ENCODE results near the gene SKA3.
"Not testable (repeated sequence)": the region's sequence is repeated elsewhere in the genome, so short reads cannot be mapped to it uniquely, and the experiment has no call there.

SKA3 gene

GRCh38 chr13:21142766-21143165, 33.6 kb downstream of the SKA3 start:
- Mint-ChIP-seq H3K9me3 (no peaks in the 10 kb centered on the region), H3K4me1 (peaks cover 53% of the 10 kb centered on the region), H3K27me3 (peaks cover 3% of the 10 kb centered on the region), H3K4me3 (peak overlapping the region; percentile 48), H3K27ac (peak overlapping the region; percentile 70), H3K36me3 (ENCODE audit: low read depth) (peaks cover 52% of the 10 kb centered on the region)
- ATAC-seq (no peak), DNase-seq (no peak)

DNA sequence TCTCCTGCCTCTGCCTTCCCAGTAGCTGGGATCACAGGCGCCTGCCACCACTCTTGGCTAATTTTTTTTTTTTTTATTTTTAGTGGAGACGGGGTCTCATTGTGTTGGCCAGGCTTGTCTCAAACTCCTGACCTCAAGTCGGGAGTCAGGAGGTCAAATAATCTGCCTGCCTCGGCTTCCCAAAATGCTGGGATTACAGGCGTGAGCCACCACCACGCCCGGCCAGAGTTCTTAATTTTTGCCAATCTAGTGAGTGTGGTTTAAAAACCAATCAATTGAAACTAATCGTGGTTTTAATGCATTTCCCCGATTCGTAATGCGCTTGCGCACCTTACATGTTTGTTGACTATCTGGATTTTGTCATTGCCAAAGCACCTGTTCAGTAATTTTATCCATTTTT, 37.0 kb downstream of the SKA3 start:
- no peak for ATAC-seq
- Mint-ChIP-seq H3K36me3 (ENCODE audit: low read depth) (peaks cover 30% of the 10 kb centered on the region), H3K4me1 (peaks cover 41% of the 10 kb centered on the region), H3K4me3 (peak overlapping the region; percentile 99), H3K9me3 (no peaks in the 10 kb centered on the region), H3K27me3 (peaks cover 10% of the 10 kb centered on the region), H3K27ac (peak overlapping the region; percentile 99)
- DNase-seq = no peak

- Mint-ChIP-seq H3K36me3 (ENCODE audit: low read depth) (peaks cover 26% of the 10 kb centered on the region), H3K27ac (peak overlapping the region; percentile 54), H3K9me3 (no peaks in the 10 kb centered on the region), H3K27me3 (peaks cover 12% of the 10 kb centered on the region), H3K4me1 (peaks cover 35% of the 10 kb centered on the region), H3K4me3 (peak overlapping the region; percentile 52)
- ATAC-seq (no peak), DNase-seq (no peak)
Measured at GRCh38 chr13:21138561-21138960, 37.8 kb downstream of the SKA3 start.

DNA sequence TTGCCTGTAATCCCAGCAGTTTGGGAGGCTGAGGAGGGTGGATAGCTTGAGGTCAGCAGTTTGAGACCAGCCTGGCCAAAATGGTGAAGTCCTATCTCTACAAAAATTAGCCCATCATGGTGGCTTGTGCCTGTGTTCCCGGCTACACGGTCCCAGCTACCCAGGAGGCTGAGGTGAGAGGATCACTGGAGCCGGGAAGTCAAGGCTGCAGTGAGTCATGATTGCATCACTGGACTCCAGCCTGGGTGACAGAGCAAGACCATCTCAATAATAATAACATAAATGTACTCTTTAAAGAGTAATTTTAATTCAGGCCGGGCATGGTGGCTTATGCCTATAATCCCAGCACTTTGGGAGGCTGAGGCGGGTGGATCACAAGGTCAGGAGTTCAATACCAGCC, 38.7 kb downstream of the SKA3 start:
- H3K27me3 Mint-ChIP-seq = peaks cover 18% of the 10 kb centered on the region
- no peak for DNase-seq

GRCh38 chr13:21135833-21136232, 40.5 kb downstream of the SKA3 start:
- Mint-ChIP-seq H3K36me3 (ENCODE audit: low read depth) (peaks cover 11% of the 10 kb centered on the region), H3K4me1 (peaks cover 15% of the 10 kb centered on the region), H3K27me3 (peaks cover 18% of the 10 kb centered on the region)
- not testable (repeated sequence) for H3K4me3 Mint-ChIP-seq, H3K9me3 Mint-ChIP-seq, DNase-seq, ATAC-seq, H3K27ac Mint-ChIP-seq

More for the DNA sequence above, 38.7 kb downstream of the SKA3 start:
- ATAC-seq = no peak
- H3K36me3 Mint-ChIP-seq (ENCODE audit: low read depth) = peaks cover 17% of the 10 kb centered on the region
- no peak overlapping the region for H3K4me3 Mint-ChIP-seq
- H3K27ac Mint-ChIP-seq = no peak overlapping the region
- H3K9me3 Mint-ChIP-seq = no peaks in the 10 kb centered on the region
- peaks cover 27% of the 10 kb centered on the region for H3K4me1 Mint-ChIP-seq

GRCh38 chr13:21134475-21134874, 41.9 kb downstream of the SKA3 start:
- Mint-ChIP-seq H3K27me3 (peaks cover 18% of the 10 kb centered on the region), H3K36me3 (ENCODE audit: low read depth) (no peaks in the 10 kb centered on the region), H3K9me3 (no peaks in the 10 kb centered on the region), H3K27ac (no peak overlapping the region), H3K4me3 (no peak overlapping the region), H3K4me1 (peaks cover 6% of the 10 kb centered on the region)
- no peak for DNase-seq
- no peak for ATAC-seq

DNA sequence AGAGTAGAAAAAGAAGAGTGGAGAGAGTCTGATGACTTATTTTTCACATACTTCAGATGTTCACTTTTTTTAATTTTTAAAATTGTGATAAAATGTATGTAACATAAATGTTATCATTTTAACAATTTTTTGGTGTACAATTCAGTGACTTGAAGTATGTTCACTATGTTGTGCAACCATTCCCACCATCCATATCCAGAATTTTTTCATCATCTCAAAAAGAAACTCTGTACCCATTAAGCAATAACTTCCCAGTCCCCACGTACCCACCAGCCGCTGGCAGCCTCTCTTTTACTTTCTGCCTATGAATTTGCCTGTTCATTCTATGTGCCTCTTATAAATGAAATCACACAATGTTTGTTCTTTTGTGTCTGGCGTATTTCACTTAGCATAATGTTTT, 43.3 kb downstream of the SKA3 start:
- Mint-ChIP-seq H3K27me3 (peaks cover 18% of the 10 kb centered on the region), H3K36me3 (ENCODE audit: low read depth) (no peaks in the 10 kb centered on the region)
- no peak for DNase-seq

GRCh38 chr13:21130116-21130515, 46.2 kb downstream of the SKA3 start:
- Mint-ChIP-seq H3K27ac (no peak overlapping the region), H3K4me1 (no peaks in the 10 kb centered on the region), H3K36me3 (ENCODE audit: low read depth) (no peaks in the 10 kb centered on the region), H3K4me3 (no peak overlapping the region), H3K27me3 (peaks cover 11% of the 10 kb centered on the region), H3K9me3 (no peaks in the 10 kb centered on the region)
- ATAC-seq = no peak
- no peak for DNase-seq

More for the DNA sequence above, 43.3 kb downstream of the SKA3 start:
- no peak overlapping the region for H3K4me3 Mint-ChIP-seq
- no peaks in the 10 kb centered on the region for H3K4me1 Mint-ChIP-seq
- H3K27ac Mint-ChIP-seq = no peak overlapping the region
- no peaks in the 10 kb centered on the region for H3K9me3 Mint-ChIP-seq
- ATAC-seq = no peak

GRCh38 chr13:21124852-21125251, 51.5 kb downstream of the SKA3 start:
- Mint-ChIP-seq H3K4me1 (no peaks in the 10 kb centered on the region), H3K9me3 (no peaks in the 10 kb centered on the region), H3K27ac (no peak overlapping the region), H3K36me3 (ENCODE audit: low read depth) (no peaks in the 10 kb centered on the region), H3K4me3 (no peak overlapping the region), H3K27me3 (peaks cover under 1% of the 10 kb centered on the region)
- ATAC-seq (no peak), DNase-seq (no peak)

- ATAC-seq = no peak
- Mint-ChIP-seq H3K4me1 (no peaks in the 10 kb centered on the region), H3K36me3 (ENCODE audit: low read depth) (no peaks in the 10 kb centered on the region), H3K9me3 (no peaks in the 10 kb centered on the region), H3K27me3 (no peaks in the 10 kb centered on the region), H3K27ac (no peak overlapping the region), H3K4me3 (no peak overlapping the region)
- DNase-seq = no peak
Measured at GRCh38 chr13:21123956-21124355, 52.4 kb downstream of the SKA3 start.

GRCh38 chr13:21121616-21122015, 54.7 kb downstream of the SKA3 start:
- H3K27me3 Mint-ChIP-seq = no peaks in the 10 kb centered on the region
- H3K4me3 Mint-ChIP-seq = no peak overlapping the region
- no peak overlapping the region for H3K27ac Mint-ChIP-seq
- no peaks in the 10 kb centered on the region for H3K36me3 Mint-ChIP-seq (ENCODE audit: low read depth)
- H3K9me3 Mint-ChIP-seq = no peaks in the 10 kb centered on the region
- ATAC-seq (no peak), DNase-seq (no peak)
- H3K4me1 Mint-ChIP-seq = no peaks in the 10 kb centered on the region

GRCh38 chr13:21120191-21120590, 56.2 kb downstream of the SKA3 start:
- Mint-ChIP-seq H3K4me3 (no peak overlapping the region), H3K36me3 (ENCODE audit: low read depth) (no peaks in the 10 kb centered on the region), H3K27me3 (no peaks in the 10 kb centered on the region), H3K27ac (no peak overlapping the region), H3K9me3 (no peaks in the 10 kb centered on the region), H3K4me1 (no peaks in the 10 kb centered on the region)
- ATAC-seq (no peak), DNase-seq (no peak)

DNA sequence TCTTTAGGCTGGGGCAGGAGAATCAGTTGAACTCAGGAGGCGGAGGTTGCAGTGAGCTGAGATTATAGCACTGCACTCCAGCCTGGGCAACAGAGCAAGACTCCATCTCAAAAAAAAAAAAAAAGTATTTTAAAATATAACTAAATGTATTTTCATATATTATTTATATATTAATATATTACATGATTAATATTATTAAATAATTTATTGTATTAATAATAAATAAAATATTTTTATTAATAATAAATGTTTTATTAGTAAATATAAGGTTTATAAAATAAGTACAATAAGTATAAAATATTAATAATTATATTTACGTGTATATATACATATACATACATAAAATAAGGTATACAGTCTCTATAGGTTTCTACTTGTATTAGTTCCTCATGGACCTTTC, 56.8 kb downstream of the SKA3 start:
- DNase-seq (no peak), ATAC-seq (no peak)
- Mint-ChIP-seq H3K36me3 (ENCODE audit: low read depth) (no peaks in the 10 kb centered on the region), H3K27ac (no peak overlapping the region), H3K27me3 (no peaks in the 10 kb centered on the region), H3K4me1 (no peaks in the 10 kb centered on the region), H3K4me3 (no peak overlapping the region), H3K9me3 (no peaks in the 10 kb centered on the region)

- Mint-ChIP-seq H3K4me1 (no peaks in the 10 kb centered on the region), H3K36me3 (ENCODE audit: low read depth) (no peaks in the 10 kb centered on the region), H3K27me3 (no peaks in the 10 kb centered on the region), H3K4me3 (no peak overlapping the region), H3K27ac (no peak overlapping the region), H3K9me3 (no peaks in the 10 kb centered on the region)
- DNase-seq (no peak), ATAC-seq (no peak)
Measured at GRCh38 chr13:21118180-21118579, 58.2 kb downstream of the SKA3 start.

GRCh38 chr13:21117104-21117809, 59.1 kb downstream of the SKA3 start:
- no peak for ATAC-seq
- Mint-ChIP-seq H3K27me3 (no peaks in the 10 kb centered on the region), H3K4me1 (no peaks in the 10 kb centered on the region), H3K36me3 (ENCODE audit: low read depth) (no peaks in the 10 kb centered on the region), H3K9me3 (no peaks in the 10 kb centered on the region), H3K27ac (no peak overlapping the region), H3K4me3 (no peak overlapping the region)
- no peak for DNase-seq

- H3K27me3 Mint-ChIP-seq = no peaks in the 10 kb centered on the region
Measured at GRCh38 chr13:21116141-21116540, 60.2 kb downstream of the SKA3 start.

More at GRCh38 chr13:21116141-21116540, 60.2 kb downstream of the SKA3 start:
- Mint-ChIP-seq H3K4me1 (no peaks in the 10 kb centered on the region), H3K27ac (no peak overlapping the region), H3K9me3 (no peaks in the 10 kb centered on the region), H3K4me3 (no peak overlapping the region), H3K36me3 (ENCODE audit: low read depth) (no peaks in the 10 kb centered on the region)
- DNase-seq (no peak), ATAC-seq (no peak)

All from activated naive CD8-positive, alpha-beta T cell treated with anti-CD3 and anti-CD28 coated beads, Interleukin-2, amount 50 U/mL, for 24 hours (primary cell).